GM12872 (cell line): ENCODE results near the gene TBC1D22A.
A peak's percentile ranks its signal among the peaks of the same experiment; 100 is the strongest.

Source experiments
- CTCF ChIP-seq: IDR thresholded peaks from 3 replicates; pipeline ENCODE4 v1.5.1; 2011; ENCODE audit warnings: low read depth, mild to moderate bottlenecking, low read length, moderate library complexity; ENCODE audit not compliant: insufficient read depth

Gene TBC1D22A

GRCh38 chr22:46757104-46757503, 5.3 kb upstream of the TBC1D22A start:
- no peak for TF ChIP-seq CTCF

- no peak for TF ChIP-seq CTCF
Measured at GRCh38 chr22:46758121-46758520, 4.3 kb upstream of the TBC1D22A start.

DNA sequence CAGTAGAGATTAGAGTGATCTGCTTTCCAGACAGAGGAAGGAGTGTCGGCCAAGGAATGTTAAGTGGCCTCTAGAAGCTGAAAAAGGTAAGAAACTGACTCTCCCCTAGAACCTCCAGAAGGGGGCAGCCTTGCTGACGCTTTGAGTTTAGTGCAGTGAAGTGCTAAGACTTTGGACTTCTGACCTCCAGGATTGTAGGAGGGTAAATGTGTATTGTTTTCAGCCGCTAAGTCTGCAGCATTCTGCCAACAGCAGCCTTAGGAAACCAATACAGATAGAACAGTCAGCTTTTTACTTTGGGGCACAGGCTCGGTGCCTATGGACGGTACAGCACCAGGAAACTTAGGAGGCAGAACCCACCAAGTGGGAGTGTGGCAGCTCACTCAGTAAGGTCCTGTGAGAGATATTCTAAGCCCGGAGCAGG, 3.6 kb upstream of the TBC1D22A start:
- peak; percentile 86 for TF ChIP-seq CTCF

- TF ChIP-seq CTCF: no peak
Measured at GRCh38 chr22:46761017-46761416, 1.4 kb upstream of the TBC1D22A start.

- no peak for TF ChIP-seq CTCF
Measured at GRCh38 chr22:46761539-46762237, 762 bp upstream of the TBC1D22A start.

DNA sequence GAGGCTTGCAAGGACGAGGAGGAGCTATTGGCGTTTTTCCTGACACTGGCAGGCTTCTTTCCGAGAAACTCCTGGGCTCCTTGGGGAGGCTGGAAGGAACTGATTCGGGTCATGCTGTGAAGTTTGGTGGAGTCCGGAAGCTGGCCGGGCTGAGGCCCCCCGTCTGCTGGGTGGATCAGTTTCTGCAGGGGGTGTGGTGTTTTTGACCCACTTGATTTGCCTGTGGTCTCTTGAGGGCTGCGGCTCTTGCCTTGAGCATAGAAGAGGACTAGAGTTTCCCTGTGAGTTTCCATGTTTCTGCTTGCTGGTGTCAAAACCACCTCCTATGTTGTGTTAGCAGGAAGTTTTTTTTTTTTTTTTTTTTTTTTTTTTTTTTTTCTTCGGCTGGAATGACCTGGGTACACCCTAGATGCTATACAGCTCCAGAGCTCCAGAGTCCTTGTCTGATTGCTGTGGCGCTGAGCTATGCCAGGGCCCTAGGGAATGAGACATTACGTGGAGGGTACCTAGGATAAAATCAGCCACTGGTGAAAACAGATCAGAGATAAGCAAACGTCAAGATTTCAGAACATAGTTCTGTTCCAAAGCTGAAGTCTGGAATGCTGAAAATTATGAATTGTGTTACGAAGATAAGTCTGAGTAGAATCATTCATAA, 728 bp downstream of the TBC1D22A start:
- no peak for TF ChIP-seq CTCF

DNA sequence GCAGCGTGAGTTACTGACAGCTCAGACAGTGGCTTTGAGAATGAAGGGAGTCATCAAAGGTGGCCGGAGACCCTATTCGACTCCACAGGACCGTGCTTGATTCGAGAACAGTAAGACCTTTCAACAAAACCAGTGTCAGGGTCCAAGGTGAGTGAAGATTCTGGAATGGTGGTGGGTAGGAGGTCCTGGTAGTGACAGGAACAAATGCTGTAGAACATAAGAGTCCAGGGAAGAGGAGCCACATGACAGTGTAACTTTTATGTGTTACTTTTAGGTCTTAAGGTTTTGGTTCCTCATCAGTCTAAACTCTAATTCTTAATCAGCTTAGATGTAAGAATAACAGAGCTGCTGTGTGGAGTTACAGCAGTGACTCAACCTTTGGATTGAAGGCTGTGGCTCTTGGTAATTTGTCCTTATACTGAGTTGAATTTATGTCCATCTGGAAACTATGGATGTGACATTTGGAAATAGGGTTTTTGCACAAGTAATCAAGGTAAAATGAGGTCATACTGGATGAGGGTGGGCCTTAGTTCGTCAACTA, 1.8 kb downstream of the TBC1D22A start:
- TF ChIP-seq CTCF: no peak
